Endometrium (tissue), 2 donors: ENCODE measurements around the gene FAM20C.
"Not testable (repeated sequence)": the region's sequence is repeated elsewhere in the genome, so short reads cannot be mapped to it uniquely, and the experiment has no call there.

ENCODE experiments used
- FAIRE-seq: peaks from 2 replicates; lab custom pipeline; 2012; peaks lifted over from hg19 to GRCh38; lab: Jason Lieb, UNC
- donor health status: control.
- donor health status: control.

FAM20C gene

GRCh38 chr7:293681-294439 is 101.5 kb downstream of the FAM20C start:
- FAIRE-seq = no peak

- FAIRE-seq = no peak
Observed at GRCh38 chr7:294440-295154, 102.2 kb downstream of the FAM20C start.

DNA sequence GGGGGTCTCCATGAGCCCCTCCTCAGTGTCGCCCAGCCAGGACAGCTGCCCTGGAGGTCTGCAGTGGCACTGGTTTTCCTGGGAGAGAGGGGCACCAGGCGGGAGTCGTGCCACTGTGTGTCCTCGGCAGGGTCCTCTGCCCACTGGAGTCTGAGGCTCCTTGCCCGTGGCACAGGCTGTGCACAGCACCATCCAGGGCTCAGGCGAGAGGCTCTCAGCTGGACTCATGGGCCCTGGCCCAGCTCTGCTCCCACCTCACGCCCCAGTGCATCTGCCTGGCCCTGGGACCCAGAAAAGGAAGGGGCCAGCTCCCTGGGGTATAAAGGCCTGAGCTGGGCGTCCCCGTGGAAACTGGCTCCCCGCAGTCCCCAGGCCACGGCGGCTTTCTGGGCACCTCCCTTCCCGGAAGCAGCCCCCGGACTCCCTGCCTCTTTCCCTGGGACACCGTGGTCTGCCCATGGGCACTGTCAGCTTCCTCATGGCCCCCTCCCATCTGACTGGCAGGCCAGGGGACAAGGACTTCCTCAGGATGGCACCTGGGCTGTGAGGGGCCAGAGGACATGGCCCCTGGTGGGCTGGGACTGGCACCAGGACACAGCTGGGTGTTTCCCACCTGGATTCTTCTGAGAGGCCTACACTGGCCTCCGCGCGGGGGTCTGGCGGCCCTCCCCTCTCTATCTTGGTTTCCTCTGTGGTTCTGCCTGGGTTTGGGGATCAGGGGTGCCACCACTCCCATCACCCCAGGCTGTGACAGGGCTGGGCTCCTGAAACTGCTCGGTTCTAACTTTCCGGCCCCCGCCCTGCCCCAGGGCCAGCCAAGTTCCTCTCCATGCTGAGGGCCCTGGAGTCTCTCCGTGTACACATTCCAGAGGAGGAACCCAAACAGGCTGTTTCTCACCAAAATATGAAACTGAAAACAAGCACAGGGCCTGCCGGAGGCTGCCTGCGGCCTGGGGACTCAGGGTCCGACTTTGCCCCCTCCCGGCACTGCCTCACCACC is 103.1 kb downstream of the FAM20C start:
- no peak for FAIRE-seq

DNA sequence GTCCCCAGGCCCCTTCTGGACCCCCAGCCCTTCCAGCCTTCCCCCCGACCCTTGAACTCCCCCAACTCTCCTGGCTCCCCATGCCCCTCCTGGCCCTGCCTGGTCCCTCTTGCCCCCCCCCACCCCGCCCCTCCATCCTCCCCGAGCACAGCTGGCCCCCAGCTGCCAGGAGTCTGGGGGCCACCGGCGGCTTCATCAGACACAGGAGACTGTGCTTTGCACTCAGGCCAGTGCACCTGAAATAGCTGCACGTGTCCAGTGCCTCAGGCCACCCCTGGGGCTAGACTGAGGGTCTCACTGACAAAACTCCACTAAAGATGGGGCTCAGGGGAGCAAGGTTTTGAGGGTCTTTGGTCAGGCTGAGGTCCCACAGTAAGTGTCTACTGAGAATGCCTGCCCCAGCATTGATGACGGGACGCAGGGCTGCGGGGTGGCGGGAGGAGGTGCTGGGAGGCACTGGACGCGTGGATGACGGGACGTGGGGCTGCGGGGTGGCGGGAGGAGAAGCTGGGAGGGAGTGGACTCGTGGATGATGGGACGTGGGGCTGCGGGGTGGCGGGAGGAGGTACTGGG is 104.1 kb downstream of the FAM20C start:
- no peak for FAIRE-seq

DNA sequence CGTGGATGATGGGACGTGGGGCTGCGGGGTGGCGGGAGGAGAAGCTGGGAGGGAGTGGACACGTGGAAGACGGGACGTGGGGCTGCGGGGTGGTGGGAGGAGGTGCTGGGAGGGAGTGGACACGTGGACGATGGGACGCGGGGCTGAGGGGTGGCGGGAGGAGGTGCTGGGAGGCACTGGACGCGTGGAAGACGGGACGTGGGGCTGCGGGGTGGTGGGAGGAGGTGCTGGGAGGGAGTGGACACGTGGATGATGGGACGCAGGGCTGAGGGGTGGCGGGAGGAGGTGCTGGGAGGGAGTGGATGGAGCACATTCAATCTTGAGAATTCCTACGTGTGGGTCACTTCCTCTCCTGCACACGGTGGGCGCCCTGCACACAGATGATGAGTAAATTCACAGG is 104.8 kb downstream of the FAM20C start:
- not testable (repeated sequence) for FAIRE-seq

- no peak for FAIRE-seq
Observed at GRCh38 chr7:297611-298374, 105.4 kb downstream of the FAM20C start.

DNA sequence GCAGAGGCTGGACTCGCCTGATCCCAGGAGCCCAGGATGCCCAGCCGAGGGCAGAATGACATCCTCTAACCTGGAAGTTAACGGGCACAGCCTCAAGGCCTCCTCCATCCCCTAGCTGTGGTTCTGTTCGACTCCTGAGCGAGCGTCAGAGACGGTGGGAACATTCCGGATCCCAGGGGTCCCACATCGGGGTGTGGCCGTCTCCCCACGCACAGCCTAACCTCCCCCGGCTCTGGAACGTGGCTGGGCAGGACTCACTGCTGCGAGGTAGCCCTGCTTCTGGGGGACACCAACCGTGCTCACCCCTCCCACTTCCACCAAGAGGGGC is 106.0 kb downstream of the FAM20C start:
- FAIRE-seq = no peak

DNA sequence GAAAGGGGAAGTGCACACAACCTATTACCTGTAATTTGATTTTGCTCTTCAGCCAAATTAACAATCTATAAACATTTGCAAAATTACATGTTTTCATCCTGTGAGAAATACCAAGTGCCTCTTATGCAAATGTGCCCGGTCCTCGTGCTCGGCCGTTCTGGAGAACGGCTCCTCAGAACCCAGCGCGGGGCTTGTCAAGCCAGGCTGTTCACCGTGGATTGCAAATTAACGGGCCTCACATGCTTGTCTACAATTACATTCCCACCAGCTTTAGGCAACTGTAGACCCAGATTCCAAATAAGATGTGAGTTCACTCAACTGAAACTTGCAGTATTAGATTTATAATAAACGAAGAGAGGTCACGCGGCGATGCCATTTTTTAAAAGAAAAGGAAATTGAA is 106.4 kb downstream of the FAM20C start:
- no peak for FAIRE-seq

GRCh38 chr7:299169-299568 is 106.8 kb downstream of the FAM20C start:
- FAIRE-seq = no peak

GRCh38 chr7:299628-300027 is 107.3 kb downstream of the FAM20C start:
- no peak for FAIRE-seq

DNA sequence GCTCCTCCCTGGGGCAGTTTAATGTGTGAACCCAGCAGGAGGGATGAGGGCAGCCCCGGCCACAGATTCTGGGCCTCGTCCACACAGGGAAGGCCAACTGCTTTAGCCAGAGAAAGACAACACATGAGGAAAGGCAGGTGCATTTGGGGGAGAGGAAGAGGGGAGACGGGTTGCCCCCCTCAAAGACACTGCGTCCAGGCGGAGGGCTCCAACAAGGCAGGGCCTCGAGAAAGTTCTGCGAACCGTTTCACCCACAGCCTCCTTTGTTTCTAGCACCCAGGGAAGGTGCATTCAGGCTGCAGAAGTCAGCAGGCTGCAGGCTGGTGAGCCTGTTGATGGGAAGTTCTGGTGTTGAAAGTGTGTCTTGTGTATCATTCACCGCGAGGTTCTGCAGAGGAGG is 107.7 kb downstream of the FAM20C start:
- FAIRE-seq = no peak

- no peak for FAIRE-seq
Observed at GRCh38 chr7:300546-301290, 108.3 kb downstream of the FAM20C start.

GRCh38 chr7:301291-302053 is 109.1 kb downstream of the FAM20C start:
- no peak for FAIRE-seq

GRCh38 chr7:302054-302992 is 110.0 kb downstream of the FAM20C start:
- no peak for FAIRE-seq

GRCh38 chr7:303425-303824 is 111.1 kb downstream of the FAM20C start:
- no peak for FAIRE-seq

- no peak for FAIRE-seq
Observed at GRCh38 chr7:303884-304573, 111.7 kb downstream of the FAM20C start.

GRCh38 chr7:304574-305409 is 112.4 kb downstream of the FAM20C start:
- FAIRE-seq = no peak
